Heart left ventricle (tissue), 16 donors: ENCODE measurements around the gene UGT1A1. TPM values are rescaled to one million over a fixed set of nuclear protein-coding genes. Genes with fewer than 3 reads are reported as not detected.

Experiments
- ATAC-seq, 4 donors: fragments of 200-7000 bp; cut with Tn5 transposase; one replicate each; pipeline ENCODE4 v1.9.1; 2020 to 2022; ENCODE audit warnings: moderate library complexity in 4 of 4, mild to moderate bottlenecking in 3 of 4, moderate number of reproducible peaks in 1 of 4
- DNase-seq, 5 donors: peaks; one replicate each; pipeline ENCODE4 v3.0.0-alpha.2; 2020
- H3K27ac ChIP-seq, 12 donors: fragments of 200-600 bp; sonication (generic) in 4 of 12; one replicate each; pipeline versions ENCODE4 v1.5.0 to v1.8.0; 2016 to 2022; ENCODE audit warnings: mild to moderate bottlenecking in 2 of 12
- H3K27me3 ChIP-seq, 9 donors: fragments of 200-600 bp; sonication (generic) in 2 of 9; one replicate each; pipeline versions ENCODE4 v1.5.1 to v1.8.0; 2016 to 2022; ENCODE audit warnings: mild to moderate bottlenecking in 3 of 9
- H3K36me3 ChIP-seq, 9 donors: fragments of 200-600 bp; sonication (generic) in 2 of 9; one replicate each; pipeline versions ENCODE4 v1.5.0 to v1.8.0; 2018 to 2022; ENCODE audit warnings: mild to moderate bottlenecking in 2 of 9
- H3K4me1 ChIP-seq, 12 donors: fragments of 200-600 bp; sonication (generic) in 4 of 12; one replicate each; pipeline versions ENCODE4 v1.5.0 to v1.8.0; 2016 to 2022; ENCODE audit warnings: mild to moderate bottlenecking in 3 of 12
- H3K4me3 ChIP-seq, 12 donors: fragments of 200-600 bp; sonication (generic) in 4 of 12; one replicate each; pipeline versions ENCODE4 v1.5.0 to v1.8.0; 2017 to 2022; ENCODE audit warnings: mild to moderate bottlenecking in 9 of 12, moderate library complexity in 4 of 12
- H3K9me3 ChIP-seq, 12 donors: fragments of 200-600 bp; sonication (generic) in 4 of 12; one replicate each; pipeline versions ENCODE4 v1.5.0 to v1.8.0; 2016 to 2022; ENCODE audit warnings: mild to moderate bottlenecking in 1 of 12
- POLR2A ChIP-seq, 2 donors: fragments of 450-650 bp; IDR thresholded peaks; one replicate each; pipeline ENCODE4 v1.6.1; 2017; ENCODE audit warnings: antibody characterized with exemption in 2 of 2, mild to moderate bottlenecking in 2 of 2, moderate library complexity in 2 of 2
- WGBS, 4 donors: extraction: QIAGEN DNeasy Blood & Tissue Kit in 2 of 4; methylation state at CpG; one replicate each; pipeline versions ENCODE4 v1.1.5 to v1.1.7; 2013 to 2018; 5-methylcytosine and 5-hydroxymethylcytosine counted together
- intact Hi-C, 10 donors: fragments of 100-400 bp; cut with DNase I; formaldehyde crosslinking; loops; one replicate each; pipeline versions ENCODE4 v1.11.1 to v1.14.2; 2022
- polyA plus RNA-seq, 2 donors: library from polyadenylated mRNA; stranded (reverse); fragments of 200-250 nt; gene quantifications; one replicate each; pipeline ENCODE4 v1.2.3, GENCODE V29; 2013
- total RNA-seq, 9 donors: library from RNA; depleted of rRNA in 2 of 9; stranded (reverse); fragments of >200 nt in 2 of 9; fragmentation: NEBNext Ultra II Directional in 3 of 9; extraction: Animal tissue kit (Norgen Biotek cat#: 25700) in 3 of 9; gene quantifications; one replicate each; pipeline versions ENCODE4 v1.1.0 to v1.2.4, GENCODE V29; 2016 to 2023
- TF ChIP-seq, protein P1 (sequence below), 12 donors: fragments of 200-600 bp; sonication (generic) in 4 of 12; IDR thresholded peaks; one replicate each; pipeline versions ENCODE4 v1.5.0 to v1.8.0; 2018 to 2022; ENCODE audit warnings: antibody characterized with exemption in 12 of 12, mild to moderate bottlenecking in 5 of 12
- donor health status: ischemic (EF 13 %, LVEDD 7.1; RV severe dilation, severe dysfunction).
- donor health status: healthy with polysubstance abuse.
- donor health status: DM: no; HTN: yes; CAD: no.
- donor health status: DM: no; HTN: no; CAD: no.
- donor health status: ischemic (EF 25% LVEDD 6.9; RV normal size, moderate dysfunction).
- donor health status: ischemic (EF 25% LVEDD 5.7; RV mildly dilated, moderate dysfunction).
- donor health status: healthy.
- donor health status: DM: yes; HTN: yes; CAD: no.
- donor health status: ischemic (EF 35%, LVEDD 5.7; RV mildly dilated, moderate dysfunction).
- donor health status: nonischemic (EF 11% LVEDD 7.7; RV severe dilation, severe dysfunction).
- donor health status: DM: yes; HTN: yes; CAD: no.
- donor health status: PGD.
- donor health status: ischemic (EF 29% LVEDD 5.4; RV normal size, mild dysfunction).
- donor health status: nonischemic (EF 23%, LVEDD 6.1; RV moderate dilation, normal function).

Gene UGT1A1
- total and polyA plus RNA-seq, 11 donors, result 0.03 TPM; not detected in 10

DNA sequence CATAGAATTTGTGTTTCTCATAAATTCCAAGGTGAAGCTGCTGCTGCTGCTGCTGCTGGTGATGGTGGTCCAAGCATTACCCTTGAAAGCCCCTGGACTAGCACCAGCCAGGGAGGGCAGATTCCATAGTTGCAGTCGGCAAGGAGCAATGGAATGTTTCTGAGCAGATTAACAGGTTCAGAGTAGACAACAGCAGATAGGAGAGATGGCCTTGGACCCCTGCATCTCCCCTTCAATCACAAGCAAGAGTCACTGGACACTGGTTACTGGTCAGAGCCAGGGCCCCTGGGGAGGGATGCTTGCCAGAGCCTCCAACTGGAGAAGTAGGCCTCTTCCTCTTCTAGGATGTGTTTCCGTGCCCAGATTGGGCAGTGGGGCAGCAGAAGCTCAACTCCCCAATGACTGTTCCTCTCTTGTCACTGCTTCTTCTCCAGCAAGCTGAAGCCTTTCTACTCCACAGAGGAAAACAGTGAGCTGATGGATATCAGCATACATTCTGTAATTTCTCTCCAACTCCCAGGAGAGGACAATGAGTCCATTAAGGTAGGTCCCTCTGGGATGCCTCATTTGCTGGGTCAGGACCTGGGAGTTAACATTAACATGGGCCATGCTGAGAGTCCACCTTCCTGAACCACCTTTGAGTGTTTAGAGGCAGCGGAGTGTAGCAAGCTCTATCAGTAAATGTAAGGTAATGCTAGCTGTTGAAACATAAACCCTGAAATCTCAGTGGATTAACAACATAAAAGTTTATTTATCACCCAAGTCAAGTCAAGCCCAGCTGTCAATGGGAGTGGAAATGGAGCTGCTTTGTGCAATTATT lies 53.4 kb downstream of the UGT1A1 start:
- no peak for ATAC-seq
- WGBS, 4 donors, result 57 to 66% (median 61%) methylated on average over 3 of the region's 3 CpGs
- peaks cover 0 to 11% (median 0%) of the 10 kb centered on the region in 9 donors for H3K27me3 ChIP-seq
- H3K27ac ChIP-seq, result no peak overlapping the region
- H3K4me3 ChIP-seq, result no peak overlapping the region
- TF ChIP-seq, protein P1, sequence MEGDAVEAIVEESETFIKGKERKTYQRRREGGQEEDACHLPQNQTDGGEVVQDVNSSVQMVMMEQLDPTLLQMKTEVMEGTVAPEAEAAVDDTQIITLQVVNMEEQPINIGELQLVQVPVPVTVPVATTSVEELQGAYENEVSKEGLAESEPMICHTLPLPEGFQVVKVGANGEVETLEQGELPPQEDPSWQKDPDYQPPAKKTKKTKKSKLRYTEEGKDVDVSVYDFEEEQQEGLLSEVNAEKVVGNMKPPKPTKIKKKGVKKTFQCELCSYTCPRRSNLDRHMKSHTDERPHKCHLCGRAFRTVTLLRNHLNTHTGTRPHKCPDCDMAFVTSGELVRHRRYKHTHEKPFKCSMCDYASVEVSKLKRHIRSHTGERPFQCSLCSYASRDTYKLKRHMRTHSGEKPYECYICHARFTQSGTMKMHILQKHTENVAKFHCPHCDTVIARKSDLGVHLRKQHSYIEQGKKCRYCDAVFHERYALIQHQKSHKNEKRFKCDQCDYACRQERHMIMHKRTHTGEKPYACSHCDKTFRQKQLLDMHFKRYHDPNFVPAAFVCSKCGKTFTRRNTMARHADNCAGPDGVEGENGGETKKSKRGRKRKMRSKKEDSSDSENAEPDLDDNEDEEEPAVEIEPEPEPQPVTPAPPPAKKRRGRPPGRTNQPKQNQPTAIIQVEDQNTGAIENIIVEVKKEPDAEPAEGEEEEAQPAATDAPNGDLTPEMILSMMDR (IDR thresholded peaks at IDR 0.05), result no peak
- no peak for TF ChIP-seq POLR2A (IDR thresholded peaks at IDR 0.05)
- H3K36me3 ChIP-seq, result no peaks in the 10 kb centered on the region
- intact Hi-C loops, result no loop called here
- DNase-seq, result no peak
- H3K4me1 ChIP-seq, result no peaks in the 10 kb centered on the region
- peaks cover 0 to 8% (median 0%) of the 10 kb centered on the region in 12 donors for H3K9me3 ChIP-seq

DNA sequence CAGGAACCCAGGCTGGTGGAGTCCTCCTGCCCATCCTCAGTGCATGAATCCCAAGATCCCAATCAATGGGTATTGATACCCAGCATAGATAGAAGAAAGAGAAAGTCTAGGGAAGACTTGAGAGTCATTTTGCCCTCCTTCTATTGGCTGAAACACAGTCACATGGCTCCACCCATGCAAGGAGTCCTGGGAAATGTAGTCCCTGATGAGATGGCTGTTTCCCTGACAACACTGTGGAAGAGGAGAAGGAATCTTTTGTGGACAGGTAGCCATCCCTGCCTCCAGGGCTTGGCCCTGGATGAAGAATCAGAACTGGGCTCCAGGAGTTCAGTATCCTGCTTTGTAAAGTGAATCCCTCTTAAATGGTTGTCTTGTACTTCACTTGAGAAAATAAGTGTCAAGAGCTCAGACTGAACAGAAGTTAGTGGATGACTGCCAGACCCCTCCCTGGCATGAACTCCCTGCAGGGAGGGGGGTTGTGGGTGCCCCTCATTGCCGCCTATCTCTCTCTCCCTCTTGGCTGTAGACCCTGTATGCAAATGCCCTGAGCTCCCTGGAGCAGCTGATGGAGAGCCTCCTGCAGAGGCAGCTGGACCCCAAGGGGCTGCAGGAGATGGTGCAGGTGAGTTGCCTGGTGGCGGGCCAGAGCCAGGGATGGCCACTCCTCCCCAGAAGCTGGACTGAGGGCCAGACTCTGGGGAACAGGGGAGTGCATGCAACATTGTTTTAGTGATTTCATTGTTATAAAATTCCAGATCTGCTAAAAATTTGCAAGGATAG lies 54.2 kb downstream of the UGT1A1 start:
- Histone ChIP-seq H3K27ac (no peak overlapping the region), H3K36me3 (no peaks in the 10 kb centered on the region), H3K9me3 (peaks cover 0 to 8% (median 0%) of the 10 kb centered on the region in 12 donors), H3K27me3 (peaks cover 0 to 6% (median 0%) of the 10 kb centered on the region in 9 donors), H3K4me3 (no peak overlapping the region), H3K4me1 (no peaks in the 10 kb centered on the region)
- DNase-seq, result no peak
- WGBS, 4 donors, result 56 to 77% (median 65%) methylated on average over 1 to 2 of the region's 2 CpGs
- no peak for ATAC-seq
- intact Hi-C loops, result no loop called here
- TF ChIP-seq, protein P1 (IDR thresholded peaks at IDR 0.05), result no peak
- TF ChIP-seq POLR2A (IDR thresholded peaks at IDR 0.05), result no peak

DNA sequence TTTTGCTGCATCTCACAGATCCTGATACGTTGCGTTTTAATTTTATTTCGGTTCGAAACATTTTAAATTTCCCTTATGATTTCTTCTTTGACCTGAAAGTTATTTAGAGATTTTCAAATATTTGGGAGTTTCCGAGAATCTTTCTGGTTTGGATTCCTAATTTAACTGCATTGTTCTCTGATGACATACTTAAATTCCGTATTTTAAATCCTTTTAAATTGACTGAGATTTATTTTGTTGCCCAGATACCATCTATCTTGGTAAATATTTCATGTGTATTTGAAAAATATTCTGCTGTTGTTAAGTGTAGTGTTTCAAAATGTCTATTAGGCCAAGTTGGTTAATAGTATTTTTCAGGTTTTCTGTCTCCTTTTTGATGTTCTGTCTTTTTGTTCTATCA lies 55.8 kb downstream of the UGT1A1 start:
- no peak for TF ChIP-seq POLR2A (IDR thresholded peaks at IDR 0.05)
- TF ChIP-seq, protein P1 (IDR thresholded peaks at IDR 0.05), result no peak
- Histone ChIP-seq H3K27ac (no peak overlapping the region), H3K27me3 (peaks cover 0 to 6% (median 0%) of the 10 kb centered on the region in 9 donors), H3K9me3 (peaks cover 0 to 8% (median 0%) of the 10 kb centered on the region in 12 donors), H3K4me3 (no peak overlapping the region), H3K4me1 (no peaks in the 10 kb centered on the region), H3K36me3 (no peaks in the 10 kb centered on the region)
- no peak for DNase-seq
- intact Hi-C loops, result no loop called here
- ATAC-seq, result no peak
- WGBS, 4 donors, result 82 to 93% (median 92%) methylated on average over 6 of the region's 6 CpGs

DNA sequence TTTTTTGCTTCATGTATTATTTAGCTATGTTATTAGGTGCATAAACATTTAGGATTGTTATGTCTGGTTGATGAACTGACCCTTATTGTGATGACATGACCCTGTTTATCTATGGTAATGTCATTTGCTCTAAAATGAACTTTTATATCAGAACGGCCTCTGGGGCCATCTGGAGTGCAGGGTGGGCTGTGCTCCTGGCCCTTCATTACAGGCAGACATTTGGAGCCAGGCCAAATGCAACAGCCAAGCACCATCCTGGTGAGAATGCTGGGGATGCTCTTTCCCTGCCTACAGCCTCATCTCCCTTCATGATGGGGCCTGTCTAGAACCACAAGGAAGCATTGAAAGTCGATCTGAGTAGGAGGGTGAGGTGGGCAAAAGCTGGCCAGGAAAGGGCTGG lies 56.3 kb downstream of the UGT1A1 start:
- no peak for DNase-seq
- Histone ChIP-seq H3K27me3 (peaks cover 0 to 6% (median 0%) of the 10 kb centered on the region in 9 donors), H3K4me3 (no peak overlapping the region), H3K36me3 (no peaks in the 10 kb centered on the region), H3K9me3 (peaks cover 0 to 8% (median 0%) of the 10 kb centered on the region in 12 donors), H3K4me1 (no peaks in the 10 kb centered on the region), H3K27ac (no peak overlapping the region)
- no peak for ATAC-seq
- intact Hi-C loops, result no loop called here
- TF ChIP-seq, protein P1 (IDR thresholded peaks at IDR 0.05), result no peak
- no peak for TF ChIP-seq POLR2A (IDR thresholded peaks at IDR 0.05)
- 33 to 39% (median 36%) methylated on average over 2 of the region's 2 CpGs for WGBS, 4 donors
